Measurements from ENCODE around the gene LHFPL6.

LHFPL6 gene

GRCh38 chr13:39512687-39513086 lies 90.3 kb downstream of the LHFPL6 start:
- no peak overlapping the region for H3K23ac ChIP-seq (ENCODE audit: low read length)
- H3K79me2 ChIP-seq (ENCODE audit: control insufficient read depth, insufficient read depth, low read length, poor library complexity) = no peaks in the 10 kb centered on the region
- H3K36me3 ChIP-seq (ENCODE audit: control insufficient read depth in 1 of 2, insufficient read depth in 2 of 2, low read length in 2 of 2) = no peaks in the 10 kb centered on the region
- no peak overlapping the region for H3K9ac ChIP-seq (ENCODE audit: low read length)
- peaks cover 0 to 5% of the 10 kb centered on the region in 2 experiments for H3K4me1 ChIP-seq (ENCODE audit: control insufficient read depth in 1 of 2, insufficient read depth in 2 of 2, low read length in 2 of 2)
- no peak overlapping the region for H3K4ac ChIP-seq (ENCODE audit: low read depth, low read length)
- H2BK120ac ChIP-seq (ENCODE audit: insufficient read depth, low read length, poor library complexity) = no peak overlapping the region
- no peak overlapping the region for H3K4me2 ChIP-seq (ENCODE audit: low read length)
- H3K14ac ChIP-seq (ENCODE audit: low read length) = no peak overlapping the region
- no peak overlapping the region for H2AK5ac ChIP-seq (ENCODE audit: low read length)
- no peaks in the 10 kb centered on the region for H3K27me3 ChIP-seq (ENCODE audit: insufficient read depth, low read length)
- H3K79me1 ChIP-seq (ENCODE audit: low read length) = no peaks in the 10 kb centered on the region
- no peak overlapping the region for H4K8ac ChIP-seq (ENCODE audit: low read depth, low read length)
- no peak overlapping the region for H2BK5ac ChIP-seq (ENCODE audit: low read depth, low read length, poor library complexity)
- no CpG with 5 or more reads among the region's 6 CpGs for WGBS (ENCODE audit: extremely low coverage, insufficient coverage, insufficient read length)
- DNase-seq = peak; percentile 61 to 82
- H4K91ac ChIP-seq (ENCODE audit: low read depth, low read length) = no peak overlapping the region
- no peak overlapping the region for H2BK12ac ChIP-seq (ENCODE audit: low read length)
- no peak overlapping the region for H3K18ac ChIP-seq (ENCODE audit: low read length)
- no peaks in the 10 kb centered on the region for H3K9me3 ChIP-seq (ENCODE audit: insufficient read depth, low read depth, low read length)
- no peak overlapping the region for H3K4me3 ChIP-seq (ENCODE audit: low read depth, low read length)
- H3K27ac ChIP-seq (ENCODE audit: low read depth, low read length) = no peak overlapping the region
- H4K12ac ChIP-seq (ENCODE audit: low read depth, low read length) = no peak overlapping the region
- no peak overlapping the region for H2AFZ ChIP-seq (ENCODE audit: insufficient read depth, low read length, poor library complexity)

GRCh38 chr13:39510316-39510695 lies 92.7 kb downstream of the LHFPL6 start:
- peaks cover 0 to 7% of the 10 kb centered on the region in 2 experiments for H3K4me1 ChIP-seq (ENCODE audit: control insufficient read depth in 1 of 2, insufficient read depth in 2 of 2, low read length in 2 of 2)
- no peak overlapping the region for H3K27ac ChIP-seq (ENCODE audit: low read depth, low read length)
- no peak overlapping the region for H2BK12ac ChIP-seq (ENCODE audit: low read length)
- H3K18ac ChIP-seq (ENCODE audit: low read length) = no peak overlapping the region
- no peak overlapping the region for H3K4me2 ChIP-seq (ENCODE audit: low read length)
- no peak overlapping the region for H2BK120ac ChIP-seq (ENCODE audit: insufficient read depth, low read length, poor library complexity)
- no peak overlapping the region for H3K4me3 ChIP-seq (ENCODE audit: low read depth, low read length)
- H3K14ac ChIP-seq (ENCODE audit: low read length) = no peak overlapping the region
- H3K23ac ChIP-seq (ENCODE audit: low read length) = no peak overlapping the region
- no peaks in the 10 kb centered on the region for H3K9me3 ChIP-seq (ENCODE audit: insufficient read depth, low read depth, low read length)
- no peak overlapping the region for H2AFZ ChIP-seq (ENCODE audit: insufficient read depth, low read length, poor library complexity)
- H3K79me1 ChIP-seq (ENCODE audit: low read length) = peaks cover 2% of the 10 kb centered on the region
- DNase-seq = peak; percentile 50 to 81
- H3K36me3 ChIP-seq (ENCODE audit: control insufficient read depth in 1 of 2, insufficient read depth in 2 of 2, low read length in 2 of 2) = no peaks in the 10 kb centered on the region
- H2AK5ac ChIP-seq (ENCODE audit: low read length) = no peak overlapping the region
- H3K27me3 ChIP-seq (ENCODE audit: insufficient read depth, low read length) = no peaks in the 10 kb centered on the region
- no peak overlapping the region for H4K8ac ChIP-seq (ENCODE audit: low read depth, low read length)
- no peak overlapping the region for H4K12ac ChIP-seq (ENCODE audit: low read depth, low read length)
- H3K79me2 ChIP-seq (ENCODE audit: control insufficient read depth, insufficient read depth, low read length, poor library complexity) = no peaks in the 10 kb centered on the region
- no peak overlapping the region for H3K4ac ChIP-seq (ENCODE audit: low read depth, low read length)
- no peak overlapping the region for H3K9ac ChIP-seq (ENCODE audit: low read length)
- WGBS (ENCODE audit: extremely low coverage, insufficient coverage, insufficient read length) = no CpG with 5 or more reads among the region's 1 CpG
- no peak overlapping the region for H4K91ac ChIP-seq (ENCODE audit: low read depth, low read length)
- H2BK5ac ChIP-seq (ENCODE audit: low read depth, low read length, poor library complexity) = no peak overlapping the region

- WGBS (ENCODE audit: extremely low coverage, insufficient coverage, insufficient read length) = no CpG with 5 or more reads among the region's 5 CpGs
These were observed 93.2 kb downstream of the LHFPL6 start for GRCh38 chr13:39509616-39510315.

GRCh38 chr13:39506559-39507390 lies 96.2 kb downstream of the LHFPL6 start:
- Histone ChIP-seq H3K4me1 (ENCODE audit: control insufficient read depth in 1 of 2, insufficient read depth in 2 of 2, low read length in 2 of 2) (peaks cover 5 to 15% of the 10 kb centered on the region in 2 experiments), H2BK5ac (ENCODE audit: low read depth, low read length, poor library complexity) (no peak overlapping the region), H3K14ac (ENCODE audit: low read length) (no peak overlapping the region), H3K79me1 (ENCODE audit: low read length) (peaks cover 4% of the 10 kb centered on the region), H2BK120ac (ENCODE audit: insufficient read depth, low read length, poor library complexity) (no peak overlapping the region), H3K23ac (ENCODE audit: low read length) (no peak overlapping the region), H3K9me3 (ENCODE audit: insufficient read depth, low read depth, low read length) (no peaks in the 10 kb centered on the region), H3K18ac (ENCODE audit: low read length) (no peak overlapping the region), H3K79me2 (ENCODE audit: control insufficient read depth, insufficient read depth, low read length, poor library complexity) (no peaks in the 10 kb centered on the region), H3K4me2 (ENCODE audit: low read length) (no peak overlapping the region), H3K4ac (ENCODE audit: low read depth, low read length) (no peak overlapping the region), H3K36me3 (ENCODE audit: control insufficient read depth in 1 of 2, insufficient read depth in 2 of 2, low read length in 2 of 2) (no peaks in the 10 kb centered on the region), H4K91ac (ENCODE audit: low read depth, low read length) (no peak overlapping the region), H3K27me3 (ENCODE audit: insufficient read depth, low read length) (no peaks in the 10 kb centered on the region), H3K4me3 (ENCODE audit: low read depth, low read length) (no peak overlapping the region), H3K27ac (ENCODE audit: low read depth, low read length) (no peak overlapping the region), H2AFZ (ENCODE audit: insufficient read depth, low read length, poor library complexity) (no peak overlapping the region), H2BK12ac (ENCODE audit: low read length) (peak overlapping the region; percentile 31), H3K9ac (ENCODE audit: low read length) (no peak overlapping the region), H4K12ac (ENCODE audit: low read depth, low read length) (no peak overlapping the region), H2AK5ac (ENCODE audit: low read length) (no peak overlapping the region), H4K8ac (ENCODE audit: low read depth, low read length) (no peak overlapping the region)
- peak; percentile 56 to 85 for DNase-seq
- no CpG with 5 or more reads among the region's 7 CpGs for WGBS (ENCODE audit: extremely low coverage, insufficient coverage, insufficient read length)

More at GRCh38 chr13:39509616-39510315, 93.2 kb downstream of the LHFPL6 start:
- no peak overlapping the region for H3K4me2 ChIP-seq (ENCODE audit: low read length)
- no peaks in the 10 kb centered on the region for H3K36me3 ChIP-seq (ENCODE audit: control insufficient read depth in 1 of 2, insufficient read depth in 2 of 2, low read length in 2 of 2)
- H4K12ac ChIP-seq (ENCODE audit: low read depth, low read length) = no peak overlapping the region
- no peaks in the 10 kb centered on the region for H3K9me3 ChIP-seq (ENCODE audit: insufficient read depth, low read depth, low read length)
- H3K79me1 ChIP-seq (ENCODE audit: low read length) = peaks cover 2% of the 10 kb centered on the region
- no peak overlapping the region for H3K23ac ChIP-seq (ENCODE audit: low read length)
- H3K18ac ChIP-seq (ENCODE audit: low read length) = no peak overlapping the region
- peaks cover 0 to 7% of the 10 kb centered on the region in 2 experiments for H3K4me1 ChIP-seq (ENCODE audit: control insufficient read depth in 1 of 2, insufficient read depth in 2 of 2, low read length in 2 of 2)
- no peak overlapping the region for H4K8ac ChIP-seq (ENCODE audit: low read depth, low read length)
- peak; percentile 51 to 77 for DNase-seq
- no peaks in the 10 kb centered on the region for H3K27me3 ChIP-seq (ENCODE audit: insufficient read depth, low read length)
- H3K14ac ChIP-seq (ENCODE audit: low read length) = no peak overlapping the region
- no peak overlapping the region for H3K4me3 ChIP-seq (ENCODE audit: low read depth, low read length)
- no peak overlapping the region for H4K91ac ChIP-seq (ENCODE audit: low read depth, low read length)
- H2AFZ ChIP-seq (ENCODE audit: insufficient read depth, low read length, poor library complexity) = no peak overlapping the region
- H2AK5ac ChIP-seq (ENCODE audit: low read length) = no peak overlapping the region
- no peak overlapping the region for H3K9ac ChIP-seq (ENCODE audit: low read length)
- no peaks in the 10 kb centered on the region for H3K79me2 ChIP-seq (ENCODE audit: control insufficient read depth, insufficient read depth, low read length, poor library complexity)
- no peak overlapping the region for H3K4ac ChIP-seq (ENCODE audit: low read depth, low read length)
- H2BK120ac ChIP-seq (ENCODE audit: insufficient read depth, low read length, poor library complexity) = no peak overlapping the region
- no peak overlapping the region for H2BK12ac ChIP-seq (ENCODE audit: low read length)
- H3K27ac ChIP-seq (ENCODE audit: low read depth, low read length) = no peak overlapping the region
- no peak overlapping the region for H2BK5ac ChIP-seq (ENCODE audit: low read depth, low read length, poor library complexity)

Measured in trophoblast cell (in vitro differentiated cells and primary cell).